Retinal pigment epithelial cell (primary cell): ENCODE data around the gene MYL10.

ENCODE experiments used
- DNase-seq: peaks from one replicate; pipeline ENCODE4 v3.0.0-alpha.2; 2010; ENCODE audit warnings: low read depth
- H3K4me3 ChIP-seq: 2 replicates; pipeline ENCODE4 v1.5.1; 2011; ENCODE audit warnings: mild to moderate bottlenecking, low read length, control low read depth, moderate library complexity
- CTCF ChIP-seq: conservative IDR thresholded peaks from 2 replicates; pipeline ENCODE4 v1.5.1; 2011; ENCODE audit warnings: low read depth, low read length, control low read depth, inconsistent platforms

MYL10 gene

GRCh38 chr7:101666741-101667140, 37.6 kb upstream of the MYL10 start:
- no peak overlapping the region for H3K4me3 ChIP-seq
- TF ChIP-seq CTCF = no peak
- DNase-seq = no peak

GRCh38 chr7:101666293-101666692, 37.2 kb upstream of the MYL10 start:
- TF ChIP-seq CTCF = no peak
- H3K4me3 ChIP-seq = no peak overlapping the region
- DNase-seq = no peak

- TF ChIP-seq CTCF = no peak
- H3K4me3 ChIP-seq = no peak overlapping the region
- no peak for DNase-seq
Measured at GRCh38 chr7:101664893-101665471, 35.9 kb upstream of the MYL10 start.

GRCh38 chr7:101664436-101664835, 35.3 kb upstream of the MYL10 start:
- H3K4me3 ChIP-seq = no peak overlapping the region
- no peak for DNase-seq
- no peak for TF ChIP-seq CTCF

GRCh38 chr7:101663747-101664146, 34.7 kb upstream of the MYL10 start:
- no peak for TF ChIP-seq CTCF

GRCh38 chr7:101662447-101662998, 33.4 kb upstream of the MYL10 start:
- no peak overlapping the region for H3K4me3 ChIP-seq
- no peak for DNase-seq
- TF ChIP-seq CTCF = no peak

More at GRCh38 chr7:101663747-101664146, 34.7 kb upstream of the MYL10 start:
- DNase-seq = no peak
- H3K4me3 ChIP-seq = no peak overlapping the region

- no peak for TF ChIP-seq CTCF
- no peak overlapping the region for H3K4me3 ChIP-seq
- no peak for DNase-seq
Measured at GRCh38 chr7:101659706-101660105, 30.6 kb upstream of the MYL10 start.
